ENCODE results near the gene INTS3.
A peak's percentile ranks its signal among the peaks of the same experiment; 100 is the strongest.

Gene INTS3

GRCh38 chr1:153798468-153798780 lies 70.6 kb downstream of the INTS3 start:
- DNase-seq = no peak

- no peak for DNase-seq
Measured at GRCh38 chr1:153799016-153799415, 71.2 kb downstream of the INTS3 start.

- DNase-seq = no peak
Measured at GRCh38 chr1:153799566-153800465, 72.0 kb downstream of the INTS3 start.

- no peak for DNase-seq
Measured at GRCh38 chr1:153800516-153800915, 72.7 kb downstream of the INTS3 start.

- DNase-seq = no peak
Measured at GRCh38 chr1:153801028-153801625, 73.3 kb downstream of the INTS3 start.

- DNase-seq = no peak
Measured at GRCh38 chr1:153801786-153802697, 74.2 kb downstream of the INTS3 start.

- DNase-seq = no peak
Measured at GRCh38 chr1:153803470-153804056, 75.7 kb downstream of the INTS3 start.

- DNase-seq = no peak
Measured at GRCh38 chr1:153804112-153804511, 76.3 kb downstream of the INTS3 start.

GRCh38 chr1:153805042-153805745 lies 77.3 kb downstream of the INTS3 start:
- DNase-seq = peak; percentile 55

- no peak for DNase-seq
Measured at GRCh38 chr1:153805886-153806719, 78.3 kb downstream of the INTS3 start.

- no peak for DNase-seq
Measured at GRCh38 chr1:153816283-153816889, 88.5 kb downstream of the INTS3 start.

- DNase-seq = no peak
Measured at GRCh38 chr1:153818876-153819275, 91.0 kb downstream of the INTS3 start.
